ENCODE data around the gene MAGI1. TPM values are rescaled to one million over a fixed set of nuclear protein-coding genes. Genes with fewer than 3 reads are reported as not detected.
A peak's percentile ranks its signal among the peaks of the same experiment; 100 is the strongest.

MAGI1 gene
- total and polyA plus RNA-seq, 2 experiments from 2014 or later = 33.9 to 87.0 TPM

DNA sequence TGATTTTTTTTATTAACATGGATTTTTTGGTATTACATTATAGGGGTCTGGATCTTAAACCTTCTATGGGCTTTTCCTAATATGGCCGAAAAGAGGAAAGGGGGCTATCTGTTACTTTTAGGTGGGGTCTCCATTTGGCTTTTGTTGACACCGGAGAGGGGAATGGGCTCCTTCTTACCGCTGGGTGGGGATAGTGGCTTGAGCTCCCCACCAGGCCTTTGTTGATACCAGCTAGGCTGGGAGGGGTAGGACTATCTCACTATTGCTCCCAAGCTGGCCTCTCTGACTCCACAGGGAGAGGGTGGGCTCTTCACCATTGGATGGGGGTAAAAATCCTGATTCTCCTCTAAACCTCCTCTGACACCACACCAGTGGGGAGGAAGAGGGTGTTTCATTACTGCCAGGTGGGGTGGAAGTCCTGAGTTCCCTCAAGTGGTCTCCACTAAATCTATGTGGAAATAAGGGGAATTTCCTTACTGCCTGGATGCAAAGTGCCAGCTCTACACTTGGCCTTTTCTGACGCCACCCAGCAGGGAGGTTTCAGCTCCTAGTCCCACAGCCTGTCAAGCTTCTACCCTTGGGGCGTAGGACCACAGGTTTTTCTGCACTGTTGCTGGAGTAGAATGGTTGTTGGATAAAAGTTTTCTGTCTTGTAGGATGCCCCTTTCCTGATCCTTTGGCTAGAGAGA lies 572.3 kb downstream of the MAGI1 start:
- Histone ChIP-seq H3K4me3 (no peak overlapping the region), H3K27me3 (no peaks in the 10 kb centered on the region), H3K4me1 (ENCODE audit: low read depth) (peaks cover 18% of the 10 kb centered on the region), H3K36me3 (no peaks in the 10 kb centered on the region), H3K27ac (no peak overlapping the region), H3K9me3 (ENCODE audit: low read depth) (no peaks in the 10 kb centered on the region)
- peak in 1 of 2 donors; percentile 46 for DNase-seq (ENCODE audit: low read depth in 1 of 2, low spot score in 1 of 2)
- TF ChIP-seq, protein P1, sequence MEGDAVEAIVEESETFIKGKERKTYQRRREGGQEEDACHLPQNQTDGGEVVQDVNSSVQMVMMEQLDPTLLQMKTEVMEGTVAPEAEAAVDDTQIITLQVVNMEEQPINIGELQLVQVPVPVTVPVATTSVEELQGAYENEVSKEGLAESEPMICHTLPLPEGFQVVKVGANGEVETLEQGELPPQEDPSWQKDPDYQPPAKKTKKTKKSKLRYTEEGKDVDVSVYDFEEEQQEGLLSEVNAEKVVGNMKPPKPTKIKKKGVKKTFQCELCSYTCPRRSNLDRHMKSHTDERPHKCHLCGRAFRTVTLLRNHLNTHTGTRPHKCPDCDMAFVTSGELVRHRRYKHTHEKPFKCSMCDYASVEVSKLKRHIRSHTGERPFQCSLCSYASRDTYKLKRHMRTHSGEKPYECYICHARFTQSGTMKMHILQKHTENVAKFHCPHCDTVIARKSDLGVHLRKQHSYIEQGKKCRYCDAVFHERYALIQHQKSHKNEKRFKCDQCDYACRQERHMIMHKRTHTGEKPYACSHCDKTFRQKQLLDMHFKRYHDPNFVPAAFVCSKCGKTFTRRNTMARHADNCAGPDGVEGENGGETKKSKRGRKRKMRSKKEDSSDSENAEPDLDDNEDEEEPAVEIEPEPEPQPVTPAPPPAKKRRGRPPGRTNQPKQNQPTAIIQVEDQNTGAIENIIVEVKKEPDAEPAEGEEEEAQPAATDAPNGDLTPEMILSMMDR (IDR thresholded peaks at IDR 0.05; ENCODE audit: low read depth, low read length) = no peak

DNA sequence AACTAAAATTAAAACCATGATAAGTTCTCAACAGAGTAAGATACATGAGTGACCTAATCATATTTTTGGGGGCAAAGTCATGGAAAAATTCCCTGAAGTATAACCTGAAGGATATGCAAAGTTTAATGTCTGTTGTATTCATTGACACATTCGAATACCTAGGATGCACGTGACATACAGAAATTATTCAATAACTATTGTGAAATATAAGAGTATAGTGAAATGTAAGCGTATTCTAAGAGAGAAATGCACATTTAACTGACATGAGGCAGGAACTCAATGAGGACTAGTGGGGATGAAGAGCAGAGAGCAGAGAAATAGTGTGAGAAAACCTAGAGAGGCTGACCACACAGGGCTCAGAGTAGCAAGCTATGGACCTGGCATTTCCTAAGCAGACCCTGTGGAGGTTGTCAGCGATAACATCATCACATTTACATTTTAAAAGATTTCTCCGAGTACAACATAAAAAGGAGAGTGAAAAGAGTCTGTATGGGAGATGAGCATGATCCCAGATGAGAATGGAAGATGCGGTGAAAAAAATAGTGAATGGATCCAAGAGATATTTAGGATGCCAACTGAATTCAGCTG lies 588.8 kb downstream of the MAGI1 start:
- DNase-seq (ENCODE audit: low read depth in 1 of 2, low spot score in 1 of 2) = no peak
- TF ChIP-seq, protein P1 (IDR thresholded peaks at IDR 0.05; ENCODE audit: low read depth, low read length) = no peak
- Histone ChIP-seq H3K36me3 (no peaks in the 10 kb centered on the region), H3K4me3 (no peak overlapping the region), H3K27me3 (no peaks in the 10 kb centered on the region), H3K4me1 (ENCODE audit: low read depth) (no peaks in the 10 kb centered on the region), H3K27ac (no peak overlapping the region), H3K9me3 (ENCODE audit: low read depth) (no peaks in the 10 kb centered on the region)

DNA sequence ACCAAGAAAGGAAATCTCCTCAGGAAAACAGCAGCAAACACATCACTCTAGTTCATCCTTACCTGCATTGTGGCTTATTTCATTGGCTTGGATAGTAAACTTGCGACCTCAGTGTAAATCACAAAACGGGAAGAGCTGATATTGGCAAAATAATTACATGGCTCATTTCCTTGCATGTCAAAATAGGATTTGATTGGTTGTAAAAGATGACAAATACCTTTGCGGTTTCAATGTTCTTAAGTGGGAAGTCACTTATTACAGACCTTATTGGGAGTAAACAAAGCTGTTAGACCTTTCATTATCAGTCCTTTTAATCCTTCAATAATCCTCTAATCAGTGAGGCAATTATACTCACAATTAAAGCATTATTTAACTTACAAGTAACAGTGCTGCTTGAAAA lies 590.6 kb downstream of the MAGI1 start:
- Histone ChIP-seq H3K9me3 (ENCODE audit: low read depth) (no peaks in the 10 kb centered on the region), H3K4me1 (ENCODE audit: low read depth) (no peaks in the 10 kb centered on the region), H3K27me3 (no peaks in the 10 kb centered on the region), H3K36me3 (no peaks in the 10 kb centered on the region), H3K4me3 (no peak overlapping the region), H3K27ac (no peak overlapping the region)
- TF ChIP-seq, protein P1 (IDR thresholded peaks at IDR 0.05; ENCODE audit: low read depth, low read length) = no peak
- DNase-seq (ENCODE audit: low read depth in 1 of 2, low spot score in 1 of 2) = no peak

DNA sequence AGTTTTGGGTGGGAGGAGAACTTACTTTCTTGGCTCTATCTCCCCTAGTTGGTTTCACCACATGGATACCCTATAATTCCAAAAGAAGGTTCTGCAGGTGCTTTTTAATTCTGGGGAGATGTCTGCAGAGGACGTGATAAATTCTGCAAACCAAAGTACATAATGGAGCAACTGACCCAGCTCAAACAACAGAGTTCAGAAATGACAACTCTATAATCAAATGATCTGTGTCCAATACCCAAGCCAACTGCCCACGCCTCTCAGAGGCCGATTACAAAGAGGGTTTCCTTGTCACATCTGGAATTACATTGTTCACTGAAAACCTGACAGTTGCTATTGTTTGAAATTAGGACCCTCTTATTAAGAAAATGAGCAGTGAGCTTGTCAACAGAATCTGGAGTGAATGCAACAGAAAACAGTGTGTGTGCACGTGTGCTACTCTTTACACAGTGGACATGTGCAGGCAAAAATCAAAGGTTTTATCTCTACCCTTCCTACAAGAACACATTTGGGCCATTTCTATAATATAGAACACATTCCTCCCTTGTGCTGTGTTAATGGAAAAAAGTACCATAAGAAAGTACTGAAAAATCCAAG lies 593.0 kb downstream of the MAGI1 start:
- Histone ChIP-seq H3K27ac (no peak overlapping the region), H3K36me3 (no peaks in the 10 kb centered on the region), H3K9me3 (ENCODE audit: low read depth) (no peaks in the 10 kb centered on the region), H3K4me3 (no peak overlapping the region), H3K4me1 (ENCODE audit: low read depth) (no peaks in the 10 kb centered on the region), H3K27me3 (no peaks in the 10 kb centered on the region)
- DNase-seq (ENCODE audit: low read depth in 1 of 2, low spot score in 1 of 2) = no peak
- TF ChIP-seq, protein P1 (IDR thresholded peaks at IDR 0.05; ENCODE audit: low read depth, low read length) = no peak

DNA sequence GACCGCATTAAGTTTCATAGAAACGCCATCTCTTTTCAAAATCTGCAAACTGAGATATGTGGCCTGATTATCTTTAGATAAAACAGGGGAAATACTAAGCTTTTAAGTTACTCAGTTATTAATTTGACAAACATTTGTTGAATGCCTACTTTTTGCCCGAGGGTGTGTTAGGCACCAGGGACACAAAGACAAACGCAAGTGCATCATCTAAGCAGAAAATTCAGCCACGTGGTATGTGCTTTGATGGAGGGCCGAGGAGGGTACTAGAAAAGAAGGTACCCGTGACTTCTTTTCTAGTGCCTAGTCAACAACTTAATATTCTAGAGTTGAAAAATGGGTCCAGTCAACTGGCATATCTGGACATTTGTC lies 594.3 kb downstream of the MAGI1 start:
- no peak overlapping the region for H3K27ac ChIP-seq
- H3K4me3 ChIP-seq = no peak overlapping the region
- no peak for DNase-seq (ENCODE audit: low read depth in 1 of 2, low spot score in 1 of 2)
- H3K9me3 ChIP-seq (ENCODE audit: low read depth) = no peaks in the 10 kb centered on the region
- TF ChIP-seq, protein P1 (IDR thresholded peaks at IDR 0.05; ENCODE audit: low read depth, low read length) = no peak
- H3K27me3 ChIP-seq = no peaks in the 10 kb centered on the region
- H3K4me1 ChIP-seq (ENCODE audit: low read depth) = no peaks in the 10 kb centered on the region
- H3K36me3 ChIP-seq = no peaks in the 10 kb centered on the region
